H9 (cell line): Measurements from ENCODE around the gene RABGAP1. TPM values are rescaled to one million over a fixed set of nuclear protein-coding genes. Genes with fewer than 3 reads are reported as not detected.

Source experiments
- DNase-seq: peaks from one replicate; pipeline ENCODE4 v3.0.0-alpha.2; 2017
- H2AFZ ChIP-seq: one replicate; pipeline ENCODE4 v1.6.1; 2013; ENCODE audit warnings: mild to moderate bottlenecking, low read length, control low read depth, moderate library complexity
- H2AK5ac ChIP-seq: 2 replicates; pipeline ENCODE4 v1.6.1; 2013; ENCODE audit warnings: low read length, control low read depth, mixed read lengths; ENCODE audit not compliant: insufficient read length
- H2BK120ac ChIP-seq: one replicate; pipeline ENCODE4 v1.6.1; 2013; ENCODE audit warnings: low read depth, mild to moderate bottlenecking, low read length, control low read depth, inconsistent platforms; ENCODE audit not compliant: poor library complexity, severe bottlenecking
- H2BK12ac ChIP-seq: 2 replicates; pipeline ENCODE4 v1.6.1; 2013; ENCODE audit warnings: low read length, control low read depth, mixed read lengths, low read depth; ENCODE audit not compliant: insufficient read length
- H2BK15ac ChIP-seq: 2 replicates; pipeline ENCODE4 v1.6.1; 2013; ENCODE audit warnings: low read depth, low read length, control low read depth
- H2BK20ac ChIP-seq: one replicate; pipeline ENCODE4 v1.6.1; 2013; ENCODE audit warnings: low read depth, mild to moderate bottlenecking, low read length, control low read depth, inconsistent platforms; ENCODE audit not compliant: poor library complexity, severe bottlenecking
- H2BK5ac ChIP-seq: 2 replicates; pipeline ENCODE4 v1.6.1; 2013; ENCODE audit warnings: low read length, control low read depth, mixed read lengths; ENCODE audit not compliant: insufficient read length
- H3K14ac ChIP-seq: 2 replicates; pipeline ENCODE4 v1.6.1; 2013; ENCODE audit warnings: low read length, control low read depth; ENCODE audit not compliant: insufficient read depth
- H3K18ac ChIP-seq: 2 replicates; pipeline ENCODE4 v1.6.1; 2013; ENCODE audit warnings: low read depth, mild to moderate bottlenecking, mixed read lengths, low read length, control low read depth; ENCODE audit not compliant: insufficient read length
- H3K23ac ChIP-seq: 2 replicates; pipeline ENCODE4 v1.6.1; 2013; ENCODE audit warnings: low read length, control low read depth, mixed read lengths, low read depth; ENCODE audit not compliant: insufficient read length
- H3K23me2 ChIP-seq: 2 replicates; pipeline ENCODE4 v1.6.1; 2013; ENCODE audit warnings: low read depth, mild to moderate bottlenecking, mixed read lengths, low read length, control low read depth; ENCODE audit not compliant: insufficient read length, poor library complexity, severe bottlenecking
- H3K27ac ChIP-seq: 2 replicates; pipeline ENCODE4 v1.5.1; 2013; ENCODE audit warnings: low read length, control low read depth, mixed read lengths, low read depth; ENCODE audit not compliant: insufficient read length
- H3K27me3 ChIP-seq: 2 replicates; pipeline ENCODE4 v1.6.1; 2013; ENCODE audit warnings: low read length, control low read depth, inconsistent platforms; ENCODE audit not compliant: insufficient read depth
- H3K4ac ChIP-seq: 2 replicates; pipeline ENCODE4 v1.6.1; 2013; ENCODE audit warnings: low read depth, mild to moderate bottlenecking, control low read depth, inconsistent platforms, low read length, moderate library complexity
- H3K4me1 ChIP-seq: 2 replicates; pipeline ENCODE4 v1.6.1; 2013; ENCODE audit warnings: low read length, control low read depth, inconsistent platforms; ENCODE audit not compliant: insufficient read depth
- H3K4me2 ChIP-seq: 2 replicates; pipeline ENCODE4 v1.6.1; 2013; ENCODE audit warnings: low read length, control low read depth, mixed read lengths; ENCODE audit not compliant: insufficient read length, insufficient read depth
- H3K56ac ChIP-seq: 2 replicates; pipeline ENCODE4 v1.6.1; 2013; ENCODE audit warnings: low read depth, mild to moderate bottlenecking, mixed read lengths, low read length, control low read depth; ENCODE audit not compliant: insufficient read length
- H3K79me1 ChIP-seq: 2 replicates; pipeline ENCODE4 v1.6.1; 2013; ENCODE audit warnings: low read depth, mild to moderate bottlenecking, moderate library complexity, low read length, control low read depth, inconsistent platforms; ENCODE audit not compliant: insufficient read depth, poor library complexity, severe bottlenecking
- H3K79me2 ChIP-seq: 2 replicates; pipeline ENCODE4 v1.6.1; 2013; ENCODE audit warnings: low read length, control low read depth, inconsistent platforms; ENCODE audit not compliant: insufficient read depth
- H3K9ac ChIP-seq: 2 replicates; pipeline ENCODE4 v1.6.1; 2013; ENCODE audit warnings: low read length, control low read depth, mixed read lengths; ENCODE audit not compliant: insufficient read length; ENCODE audit errors: extremely low read depth
- H3K9me3 ChIP-seq: one replicate; pipeline ENCODE4 v1.6.1; 2013; ENCODE audit warnings: low read depth, low read length, inconsistent platforms; ENCODE audit not compliant: control insufficient read depth
- H3T11ph ChIP-seq: one replicate; pipeline ENCODE4 v1.6.1; 2013; ENCODE audit warnings: mild to moderate bottlenecking, low read length, control low read depth, inconsistent platforms
- H4K20me1 ChIP-seq: one replicate; pipeline ENCODE4 v1.6.1; 2013; ENCODE audit not compliant: control insufficient read depth, insufficient read length, insufficient read depth
- H4K5ac ChIP-seq: 2 replicates; pipeline ENCODE4 v1.6.1; 2013; ENCODE audit warnings: low read depth, mild to moderate bottlenecking, mixed read lengths, low read length, control low read depth; ENCODE audit not compliant: insufficient read length
- H4K8ac ChIP-seq: replicated peaks from 2 replicates; pipeline ENCODE4 v1.6.1; 2013; ENCODE audit warnings: low read length, control low read depth, mixed read lengths, low read depth; ENCODE audit not compliant: insufficient read length
- H4K91ac ChIP-seq: 2 replicates; pipeline ENCODE4 v1.6.1; 2013; ENCODE audit warnings: low read depth, mild to moderate bottlenecking, moderate library complexity, mixed read lengths, low read length, control low read depth; ENCODE audit not compliant: insufficient read length
- H3K27ac Mint-ChIP-seq, 3 experiments: 2 replicates in 2 of 3; 3 replicates in 1 of 3; pipeline ENCODE4 v1.8.0; 2020 to 2021; ENCODE audit warnings: mixed read lengths in 3 of 3, mild to moderate bottlenecking in 1 of 3, moderate library complexity in 1 of 3
- H3K27me3 Mint-ChIP-seq: 2 replicates; pipeline ENCODE4 v1.8.0; 2021; ENCODE audit warnings: low read depth, mild to moderate bottlenecking, moderate library complexity, mixed read lengths
- H3K36me3 Mint-ChIP-seq, 3 experiments: 2 replicates in 2 of 3; 3 replicates in 1 of 3; pipeline ENCODE4 v1.8.0; 2020 to 2021; ENCODE audit warnings: low read depth in 3 of 3, mixed read lengths in 3 of 3; ENCODE audit not compliant: insufficient read depth in 1 of 3
- H3K4me1 Mint-ChIP-seq, 2 experiments: 2 replicates each; pipeline ENCODE4 v1.8.0; 2020; ENCODE audit warnings: mixed read lengths in 2 of 2
- H3K4me3 Mint-ChIP-seq, 2 experiments: 2 replicates in 1 of 2; 3 replicates in 1 of 2; pipeline ENCODE4 v1.8.0; 2020 to 2021; ENCODE audit warnings: mild to moderate bottlenecking in 2 of 2, mixed read lengths in 2 of 2, moderate library complexity in 1 of 2
- H3K9me3 Mint-ChIP-seq, 2 experiments: 2 replicates in 1 of 2; 3 replicates in 1 of 2; pipeline ENCODE4 v1.8.0; 2020; ENCODE audit warnings: mild to moderate bottlenecking in 2 of 2, mixed read lengths in 2 of 2, moderate library complexity in 1 of 2
- WGBS: extraction: QIAGEN DNeasy Blood & Tissue Kit; methylation state at CpG from one replicate; pipeline ENCODE4 v1.1.7; 2013; ENCODE audit warnings: missing lambda C conversion rate, low lambda C conversion rate, mixed read lengths; ENCODE audit not compliant: insufficient read length; ENCODE audit errors: extremely low coverage; 5-methylcytosine and 5-hydroxymethylcytosine counted together
- total RNA-seq: library from RNA; stranded (reverse); gene quantifications from 2 replicates; pipeline ENCODE4 v1.2.1, GENCODE V29; 2021
- TF ChIP-seq, protein P1 (sequence below): fragments of 200-600 bp; sonication (generic); conservative IDR thresholded peaks from 3 replicates; pipeline ENCODE4 v1.8.0; 2021; ENCODE audit warnings: antibody characterized with exemption, mild to moderate bottlenecking

RABGAP1 gene
- total RNA-seq, 1 experiment from 2014 or later, result 31.6 TPM

- Histone ChIP-seq H2AFZ (no peak overlapping the region), H4K91ac (no peak overlapping the region), H3K79me1 (no peaks in the 10 kb centered on the region), H3K9me3 (no peaks in the 10 kb centered on the region), H3T11ph (no peak overlapping the region), H4K20me1 (no peaks in the 10 kb centered on the region), H3K9ac (no peak overlapping the region), H3K56ac (no peak overlapping the region), H3K79me2 (no peaks in the 10 kb centered on the region), H3K27me3 (no peaks in the 10 kb centered on the region), H4K8ac (no peak overlapping the region), H3K4me1 (no peaks in the 10 kb centered on the region), H2BK120ac (no peak overlapping the region), H2BK12ac (no peak overlapping the region), H3K23me2 (no peaks in the 10 kb centered on the region), H2AK5ac (no peak overlapping the region), H4K5ac (no peak overlapping the region), H2BK20ac (no peak overlapping the region), H3K27ac (no peak overlapping the region), H3K4ac (no peak overlapping the region), H3K4me2 (no peak overlapping the region), H2BK15ac (no peak overlapping the region), H2BK5ac (no peak overlapping the region), H3K18ac (no peak overlapping the region), H3K14ac (no peak overlapping the region), H3K23ac (no peak overlapping the region)
- TF ChIP-seq, protein P1, sequence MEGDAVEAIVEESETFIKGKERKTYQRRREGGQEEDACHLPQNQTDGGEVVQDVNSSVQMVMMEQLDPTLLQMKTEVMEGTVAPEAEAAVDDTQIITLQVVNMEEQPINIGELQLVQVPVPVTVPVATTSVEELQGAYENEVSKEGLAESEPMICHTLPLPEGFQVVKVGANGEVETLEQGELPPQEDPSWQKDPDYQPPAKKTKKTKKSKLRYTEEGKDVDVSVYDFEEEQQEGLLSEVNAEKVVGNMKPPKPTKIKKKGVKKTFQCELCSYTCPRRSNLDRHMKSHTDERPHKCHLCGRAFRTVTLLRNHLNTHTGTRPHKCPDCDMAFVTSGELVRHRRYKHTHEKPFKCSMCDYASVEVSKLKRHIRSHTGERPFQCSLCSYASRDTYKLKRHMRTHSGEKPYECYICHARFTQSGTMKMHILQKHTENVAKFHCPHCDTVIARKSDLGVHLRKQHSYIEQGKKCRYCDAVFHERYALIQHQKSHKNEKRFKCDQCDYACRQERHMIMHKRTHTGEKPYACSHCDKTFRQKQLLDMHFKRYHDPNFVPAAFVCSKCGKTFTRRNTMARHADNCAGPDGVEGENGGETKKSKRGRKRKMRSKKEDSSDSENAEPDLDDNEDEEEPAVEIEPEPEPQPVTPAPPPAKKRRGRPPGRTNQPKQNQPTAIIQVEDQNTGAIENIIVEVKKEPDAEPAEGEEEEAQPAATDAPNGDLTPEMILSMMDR, result no peak
- peaks cover 12 to 20% of the 10 kb centered on the region in 2 experiments for H3K4me1 Mint-ChIP-seq
- H3K36me3 Mint-ChIP-seq, result peaks cover 11 to 22% (median 12%) of the 10 kb centered on the region in 3 experiments; a peak in 6 of 7 replicates
- H3K4me3 Mint-ChIP-seq, result no peak overlapping the region
- H3K27ac Mint-ChIP-seq, result no peak overlapping the region; a peak in 2 of 7 replicates
- DNase-seq, result no peak
- H3K27me3 Mint-ChIP-seq, result no peaks in the 10 kb centered on the region
- WGBS, result no CpG with 5 or more reads among the region's 1 CpG
- no peaks in the 10 kb centered on the region for H3K9me3 Mint-ChIP-seq
Observed at GRCh38 chr9:123129423-123129822, 188.6 kb downstream of the RABGAP1 start.
